SJSA1 (cell line): ENCODE data around the gene ZMYND8. TPM values are rescaled to one million over a fixed set of nuclear protein-coding genes. Genes with fewer than 3 reads are reported as not detected.
"Not testable (repeated sequence)": the region's sequence is repeated elsewhere in the genome, so short reads cannot be mapped to it uniquely, and the experiment has no call there.

Experiments
- DNase-seq, 2 experiments: peaks; one replicate each; pipeline ENCODE4 v3.0.0-alpha.2; 2015 to 2020; ENCODE audit warnings: low spot score in 2 of 2, low read depth in 1 of 2
- H3K27ac ChIP-seq: fragments of 250-450 bp; sonication (Bioruptor Pico); 2 replicates; pipeline ENCODE4 v1.5.1; 2020; ENCODE audit warnings: mild to moderate bottlenecking, moderate library complexity
- H3K27me3 ChIP-seq: fragments of 250-450 bp; sonication (Bioruptor Pico); replicated peaks from 2 replicates; pipeline ENCODE4 v1.5.1; 2020; ENCODE audit warnings: mild to moderate bottlenecking, moderate library complexity
- H3K36me3 ChIP-seq: fragments of 250-450 bp; sonication (Bioruptor Pico); 2 replicates; pipeline ENCODE4 v1.5.1; 2020; ENCODE audit warnings: mild to moderate bottlenecking
- H3K4me1 ChIP-seq: fragments of 250-450 bp; sonication (Bioruptor Pico); replicated peaks from 2 replicates; pipeline ENCODE4 v1.6.1; 2021; ENCODE audit warnings: mild to moderate bottlenecking
- H3K4me3 ChIP-seq: fragments of 250-450 bp; sonication (Bioruptor Pico); 2 replicates; pipeline ENCODE4 v1.5.1; 2020; ENCODE audit warnings: mild to moderate bottlenecking
- H3K9me3 ChIP-seq: fragments of 250-450 bp; sonication (Bioruptor Pico); replicated peaks from 2 replicates; pipeline ENCODE4 v1.5.1; 2020; ENCODE audit warnings: mild to moderate bottlenecking
- total RNA-seq: library from RNA; depleted of rRNA; stranded (reverse); fragments of >200 nt; shearing (Covaris generic); gene quantifications from 2 replicates; pipeline ENCODE4 v1.2.3, GENCODE V29; 2014

Gene ZMYND8
- total RNA-seq, 1 experiment from 2014 or later = 13.5 TPM

DNA sequence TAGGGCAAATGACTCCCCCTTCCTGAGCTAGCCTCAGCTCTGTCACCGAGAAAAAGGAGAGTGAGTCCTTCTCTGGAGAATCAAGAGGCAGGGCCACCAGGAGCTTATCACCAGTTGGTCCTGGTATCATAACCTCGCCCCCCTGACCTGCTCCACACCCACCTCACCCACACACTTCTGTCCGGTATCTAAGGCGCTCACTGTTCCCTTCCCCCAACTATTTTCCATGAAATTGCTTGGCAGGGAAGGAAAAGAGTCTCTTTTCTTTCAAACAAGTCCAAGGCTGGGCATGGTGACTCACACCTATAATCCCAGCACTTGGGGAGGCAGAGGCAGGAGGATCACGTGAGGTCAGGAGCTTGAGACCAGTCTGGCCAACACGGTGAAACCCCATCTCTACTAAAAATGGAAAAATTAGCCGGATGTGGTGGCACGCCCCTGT lies 77.6 kb downstream of the ZMYND8 start:
- H3K27me3 ChIP-seq = no peaks in the 10 kb centered on the region
- peak; percentile 46 to 62 for DNase-seq
- H3K9me3 ChIP-seq = no peaks in the 10 kb centered on the region
- peaks cover 60% of the 10 kb centered on the region for H3K36me3 ChIP-seq
- H3K27ac ChIP-seq = no peak overlapping the region
- H3K4me1 ChIP-seq = peaks cover 48% of the 10 kb centered on the region
- H3K4me3 ChIP-seq = no peak overlapping the region

DNA sequence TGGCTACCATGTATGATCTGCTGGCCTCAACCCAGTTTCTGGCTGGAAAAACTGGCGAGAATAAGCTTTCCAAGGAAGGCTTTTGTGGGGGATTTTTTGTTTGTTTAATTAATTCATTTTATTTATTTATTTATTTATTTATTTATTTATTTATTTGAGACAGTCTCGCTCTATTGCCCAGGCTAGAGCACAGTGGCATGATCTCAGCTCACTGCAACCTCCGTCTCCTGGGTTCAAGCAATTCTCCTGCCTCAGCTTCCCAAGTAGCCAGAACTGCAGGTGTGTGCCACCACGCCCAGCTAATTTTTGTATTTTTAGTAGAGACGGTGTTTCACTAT lies 79.0 kb downstream of the ZMYND8 start:
- Histone ChIP-seq H3K4me1 (peaks cover 60% of the 10 kb centered on the region), H3K27ac (peak overlapping the region; percentile 14; the same call in 1 of the 2 replicates), H3K36me3 (peaks cover 50% of the 10 kb centered on the region)
- H3K4me3 ChIP-seq, DNase-seq, H3K9me3 ChIP-seq, H3K27me3 ChIP-seq: not testable (repeated sequence)

DNA sequence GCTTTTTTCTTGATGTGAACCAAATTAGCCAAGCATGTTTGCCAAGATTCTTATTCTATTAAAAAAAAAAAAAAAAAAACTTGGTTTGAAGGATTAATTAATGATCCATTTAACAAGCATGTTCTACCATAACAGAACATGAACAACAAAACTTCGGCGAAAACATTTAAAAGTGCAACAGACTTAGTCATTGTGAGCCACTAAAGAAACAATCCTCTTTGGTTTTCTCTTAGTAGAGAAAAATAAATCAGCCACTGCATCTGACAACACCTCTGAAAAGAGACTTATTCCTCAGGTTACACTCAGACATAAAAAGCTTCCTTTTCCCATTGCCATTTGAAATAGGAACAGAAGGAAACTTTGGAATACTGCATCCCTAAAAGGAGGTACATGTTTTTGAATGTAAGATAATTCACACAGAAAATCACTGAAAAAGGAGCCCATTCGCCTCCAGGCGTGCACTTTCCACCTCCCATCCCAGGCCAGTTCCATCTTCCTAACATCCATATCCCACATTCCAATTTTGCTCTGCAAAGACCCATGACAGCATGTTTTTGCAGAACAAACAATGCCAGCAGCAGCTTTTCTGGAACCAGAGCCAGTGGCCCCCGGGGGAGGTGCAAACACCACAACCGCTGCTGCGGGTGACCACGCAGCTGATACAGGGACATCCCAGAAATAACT lies 79.5 kb downstream of the ZMYND8 start:
- Histone ChIP-seq H3K27me3 (no peaks in the 10 kb centered on the region), H3K4me3 (no peak overlapping the region), H3K9me3 (no peaks in the 10 kb centered on the region), H3K27ac (peak overlapping the region; percentile 14), H3K4me1 (peaks cover 60% of the 10 kb centered on the region), H3K36me3 (peaks cover 51% of the 10 kb centered on the region)
- DNase-seq = peak; percentile 45 to 53

DNA sequence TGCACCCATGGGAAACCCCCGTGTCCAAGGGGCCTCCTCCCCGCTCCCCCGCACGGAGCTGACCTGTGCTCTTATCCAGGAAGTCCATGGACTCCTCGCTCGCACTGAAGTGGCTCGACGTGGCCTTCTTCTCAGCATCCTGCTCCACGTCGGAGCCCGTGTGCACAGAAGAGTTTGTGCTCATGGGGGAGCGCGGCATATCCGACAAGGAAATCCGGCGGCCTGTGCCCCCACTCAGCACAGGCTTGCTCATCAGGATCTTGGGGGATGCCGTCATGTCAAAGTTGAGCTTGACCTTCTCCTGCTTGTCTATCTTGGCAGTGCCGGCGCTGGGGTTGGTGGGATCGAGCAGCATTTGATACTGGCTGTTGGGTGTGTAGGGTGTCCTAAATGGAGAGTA lies 80.2 kb downstream of the ZMYND8 start:
- Histone ChIP-seq H3K36me3 (peaks cover 44% of the 10 kb centered on the region), H3K4me3 (no peak overlapping the region), H3K9me3 (no peaks in the 10 kb centered on the region), H3K4me1 (peaks cover 60% of the 10 kb centered on the region), H3K27ac (peak overlapping the region; percentile 14; the same call in 1 of the 2 replicates), H3K27me3 (no peaks in the 10 kb centered on the region)
- DNase-seq = no peak

DNA sequence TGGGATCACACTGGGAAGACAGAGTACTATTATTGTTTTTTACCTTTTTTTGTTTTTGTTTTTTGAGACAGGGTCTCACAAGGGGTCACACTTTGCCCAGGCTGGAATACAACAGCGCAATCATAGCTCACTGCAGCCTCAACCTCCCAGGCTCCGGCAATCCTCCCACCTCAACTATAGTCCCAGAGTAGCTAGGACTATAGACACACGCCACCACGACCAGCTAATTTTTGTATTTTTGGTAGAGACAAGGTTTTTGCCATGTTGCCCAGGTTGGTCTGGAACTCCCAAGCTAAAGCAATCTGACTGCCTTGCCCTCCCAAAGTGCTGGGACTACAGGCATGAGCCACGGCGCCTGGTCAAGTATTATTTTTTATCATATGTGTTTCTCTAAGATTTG lies 81.0 kb downstream of the ZMYND8 start:
- Histone ChIP-seq H3K4me1 (peaks cover 60% of the 10 kb centered on the region), H3K9me3 (no peaks in the 10 kb centered on the region), H3K4me3 (no peak overlapping the region), H3K27ac (no peak overlapping the region), H3K36me3 (peaks cover 38% of the 10 kb centered on the region), H3K27me3 (no peaks in the 10 kb centered on the region)
- DNase-seq = no peak

DNA sequence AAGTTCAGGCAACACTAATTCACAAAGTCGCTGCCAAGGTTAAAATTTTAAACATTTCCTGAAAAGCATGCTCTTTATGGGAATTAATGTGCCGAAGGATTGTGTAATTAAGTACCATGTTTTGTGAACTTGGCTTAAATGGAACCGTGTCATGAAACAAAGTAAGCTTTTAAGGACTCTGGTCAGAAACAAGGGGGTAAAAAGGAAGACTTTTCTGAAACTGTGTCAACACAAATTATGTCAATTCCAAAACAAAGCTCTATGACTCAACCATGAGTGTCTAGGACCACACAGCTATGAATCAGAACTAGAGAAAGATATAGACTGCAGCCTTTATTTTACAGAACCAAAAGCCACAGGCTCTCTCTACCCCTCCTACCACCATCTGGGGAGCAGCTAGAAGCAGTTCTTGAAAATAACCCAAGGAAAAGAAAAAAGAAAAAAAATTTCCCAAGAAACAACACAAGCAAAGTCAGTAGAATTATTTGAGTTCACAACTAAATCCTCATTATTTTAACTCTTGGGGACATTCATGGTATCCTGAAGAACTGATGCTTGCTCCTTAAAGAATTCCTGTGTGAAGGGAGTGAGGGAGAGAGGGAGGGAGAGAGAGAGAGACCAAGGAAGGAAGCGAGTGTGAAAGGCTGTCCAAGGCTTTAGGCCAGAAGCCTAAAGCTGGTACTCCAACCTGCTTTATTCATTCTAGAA lies 81.9 kb downstream of the ZMYND8 start:
- Histone ChIP-seq H3K4me1 (peaks cover 60% of the 10 kb centered on the region), H3K27me3 (no peaks in the 10 kb centered on the region), H3K27ac (peak overlapping the region; percentile 81), H3K9me3 (no peaks in the 10 kb centered on the region), H3K4me3 (no peak overlapping the region), H3K36me3 (peaks cover 40% of the 10 kb centered on the region)
- DNase-seq = peak; percentile 64 to 93

DNA sequence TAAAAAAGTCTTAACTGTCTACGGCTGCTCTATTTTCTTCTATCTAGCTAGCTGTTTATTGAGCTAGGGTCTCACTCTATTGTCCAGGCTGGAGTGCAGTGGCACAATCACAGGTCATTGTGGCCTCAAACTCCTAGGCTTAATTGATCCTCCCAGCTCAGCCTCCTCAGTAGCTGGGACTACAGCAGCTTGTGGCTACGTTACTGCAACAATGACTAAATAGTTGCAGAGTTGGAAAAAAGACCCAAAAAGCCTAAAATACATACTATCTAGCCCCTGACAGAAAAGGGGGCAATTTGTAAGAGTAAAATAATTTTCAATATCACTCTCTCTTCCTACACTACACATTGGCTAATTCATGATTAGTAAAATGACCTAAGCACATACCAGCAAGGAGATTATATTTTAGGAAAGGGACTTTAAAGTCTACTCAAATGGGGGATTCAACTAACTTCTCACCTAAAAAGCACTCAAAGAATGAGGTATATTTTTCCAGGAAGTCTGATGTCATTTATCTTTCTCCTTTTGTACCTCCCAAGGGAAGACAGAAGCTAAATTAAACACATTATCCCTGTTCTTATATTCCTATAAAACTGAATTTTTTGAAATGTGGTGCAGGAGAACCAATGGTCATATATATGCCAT lies 82.8 kb downstream of the ZMYND8 start:
- peak overlapping the region; percentile 81 for H3K27ac ChIP-seq
- H3K9me3 ChIP-seq = no peaks in the 10 kb centered on the region
- DNase-seq = peak in 1 of 2 experiments; percentile 59
- peaks cover 40% of the 10 kb centered on the region for H3K36me3 ChIP-seq
- peaks cover 53% of the 10 kb centered on the region for H3K4me1 ChIP-seq
- H3K27me3 ChIP-seq = no peaks in the 10 kb centered on the region
- no peak overlapping the region for H3K4me3 ChIP-seq

DNA sequence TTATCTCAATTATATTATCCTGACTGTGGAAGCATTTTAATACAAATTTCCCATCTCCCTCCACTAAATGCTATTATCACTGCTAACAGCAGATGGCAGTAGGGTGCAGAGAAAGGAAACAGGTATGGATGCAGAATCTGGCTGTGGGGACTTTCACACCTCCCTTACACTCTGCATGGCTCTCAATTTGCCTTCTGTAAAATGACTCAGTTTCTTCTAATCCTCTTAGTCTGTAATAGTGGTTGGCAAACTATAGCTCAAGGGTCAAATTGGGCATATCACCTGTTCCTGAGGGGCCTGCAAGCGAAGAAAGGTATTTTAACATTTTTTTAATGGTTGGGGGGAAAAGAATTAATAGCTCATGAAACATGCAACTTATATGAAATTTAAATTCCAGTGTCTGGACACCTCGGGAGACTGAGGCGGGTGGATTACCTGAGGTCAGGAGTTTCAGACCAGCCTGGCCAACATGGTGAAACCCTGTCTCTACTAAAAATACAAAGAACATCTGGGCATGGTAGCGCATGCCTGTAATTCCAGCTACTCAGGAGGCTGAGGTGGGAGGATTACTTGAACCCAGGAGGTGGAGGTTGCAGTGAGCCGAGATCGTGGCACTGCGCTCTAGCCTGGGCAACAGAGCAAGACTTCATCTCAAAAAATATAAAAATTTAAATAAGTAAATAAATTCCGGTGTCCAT lies 83.5 kb downstream of the ZMYND8 start:
- no peaks in the 10 kb centered on the region for H3K9me3 ChIP-seq
- no peak overlapping the region for H3K4me3 ChIP-seq
- DNase-seq = peak; percentile 52 to 75
- H3K36me3 ChIP-seq = peaks cover 35% of the 10 kb centered on the region
- H3K4me1 ChIP-seq = peaks cover 47% of the 10 kb centered on the region
- peak overlapping the region; percentile 81 for H3K27ac ChIP-seq
- H3K27me3 ChIP-seq = no peaks in the 10 kb centered on the region

DNA sequence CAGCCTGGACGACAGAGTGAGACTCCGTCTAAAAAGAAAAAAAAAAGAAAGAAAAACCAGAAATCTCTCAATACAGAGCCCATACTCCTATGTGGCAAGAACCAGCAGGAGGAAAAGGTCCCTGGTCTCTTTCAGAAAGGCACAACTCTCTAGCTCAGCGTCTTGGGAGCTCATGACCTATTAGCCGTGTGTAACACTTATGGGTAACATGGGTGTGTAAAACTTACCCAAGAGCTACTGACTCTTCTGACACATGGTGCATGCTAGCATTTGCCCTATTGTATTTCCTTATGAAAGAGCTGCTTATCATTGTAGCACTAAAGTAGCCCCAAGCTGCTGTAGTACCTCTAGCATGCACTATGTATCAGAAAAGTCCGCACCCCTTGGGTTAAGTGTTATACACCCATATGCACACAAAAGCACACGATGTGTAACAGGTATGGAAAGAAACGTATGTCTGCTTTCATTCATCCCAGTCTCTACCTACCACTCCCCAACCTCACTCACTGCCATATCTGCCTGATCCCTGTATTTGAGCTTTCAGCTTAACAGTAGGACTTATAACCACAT lies 85.4 kb downstream of the ZMYND8 start:
- Histone ChIP-seq H3K4me3 (no peak overlapping the region), H3K4me1 (peaks cover 31% of the 10 kb centered on the region), H3K36me3 (peaks cover 33% of the 10 kb centered on the region), H3K27ac (no peak overlapping the region), H3K9me3 (no peaks in the 10 kb centered on the region), H3K27me3 (no peaks in the 10 kb centered on the region)
- DNase-seq = no peak

DNA sequence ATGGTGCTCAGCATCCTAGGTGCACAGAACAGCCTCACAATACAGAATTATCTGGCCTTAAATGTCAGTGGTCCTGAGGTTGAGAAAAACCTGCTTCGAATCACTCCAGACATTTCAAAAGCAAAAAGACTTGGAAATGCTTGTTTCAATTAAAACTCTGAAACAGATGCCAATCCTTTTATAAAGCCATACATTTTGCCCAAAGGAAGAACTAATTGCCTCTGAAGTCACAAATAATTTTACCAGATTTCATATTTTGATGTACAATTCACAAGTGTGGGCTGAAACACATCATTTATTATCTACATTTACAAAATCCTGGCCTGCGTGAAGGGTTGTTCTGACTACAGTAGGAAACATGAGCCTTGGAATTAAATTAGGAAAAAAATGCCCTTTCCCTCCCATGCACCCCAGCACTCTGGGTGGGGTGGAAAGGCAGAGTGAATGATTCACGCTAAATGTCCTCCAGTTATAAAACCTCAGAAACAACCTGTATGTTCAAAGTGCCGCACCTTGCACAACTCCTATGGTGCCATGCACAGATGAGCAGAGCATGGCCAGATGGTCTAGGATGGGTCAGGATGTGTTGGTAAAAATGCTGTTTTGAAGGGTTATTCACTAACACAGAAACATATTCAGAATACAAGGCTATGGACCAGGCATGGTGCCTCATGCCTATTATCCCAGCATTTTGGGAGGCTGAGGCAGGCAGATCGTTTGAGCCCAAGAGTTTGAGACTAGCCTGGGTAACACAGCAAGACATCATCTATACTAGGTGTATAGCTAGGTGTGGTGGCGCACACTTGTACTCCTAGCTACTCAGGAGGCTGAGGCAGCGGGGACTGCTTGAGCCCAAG lies 87.0 kb downstream of the ZMYND8 start:
- H3K27me3 ChIP-seq = no peaks in the 10 kb centered on the region
- H3K36me3 ChIP-seq = peaks cover 28% of the 10 kb centered on the region
- no peak for DNase-seq
- no peaks in the 10 kb centered on the region for H3K9me3 ChIP-seq
- no peak overlapping the region for H3K4me3 ChIP-seq
- H3K27ac ChIP-seq = no peak overlapping the region
- H3K4me1 ChIP-seq = peaks cover 16% of the 10 kb centered on the region

DNA sequence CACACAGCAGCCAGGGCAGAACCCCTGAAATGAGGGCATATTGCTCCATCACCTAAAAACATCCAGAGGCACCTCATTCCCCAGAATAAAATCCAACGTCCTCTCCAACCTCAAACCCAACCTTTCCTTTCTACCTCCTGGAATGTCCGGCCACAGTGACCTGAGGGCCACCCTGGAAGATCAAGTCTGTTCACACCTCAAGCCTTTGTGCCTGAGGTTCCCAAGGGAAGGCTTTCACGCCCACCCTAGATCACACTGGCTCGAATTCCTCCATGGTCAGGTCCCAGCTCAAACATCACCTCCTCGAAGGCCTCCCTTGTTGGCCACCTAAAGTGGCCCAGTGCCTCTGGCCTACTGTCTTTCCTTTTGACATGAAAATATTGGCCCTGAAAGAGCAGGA lies 88.9 kb downstream of the ZMYND8 start:
- H3K4me3 ChIP-seq = no peak overlapping the region

DNA sequence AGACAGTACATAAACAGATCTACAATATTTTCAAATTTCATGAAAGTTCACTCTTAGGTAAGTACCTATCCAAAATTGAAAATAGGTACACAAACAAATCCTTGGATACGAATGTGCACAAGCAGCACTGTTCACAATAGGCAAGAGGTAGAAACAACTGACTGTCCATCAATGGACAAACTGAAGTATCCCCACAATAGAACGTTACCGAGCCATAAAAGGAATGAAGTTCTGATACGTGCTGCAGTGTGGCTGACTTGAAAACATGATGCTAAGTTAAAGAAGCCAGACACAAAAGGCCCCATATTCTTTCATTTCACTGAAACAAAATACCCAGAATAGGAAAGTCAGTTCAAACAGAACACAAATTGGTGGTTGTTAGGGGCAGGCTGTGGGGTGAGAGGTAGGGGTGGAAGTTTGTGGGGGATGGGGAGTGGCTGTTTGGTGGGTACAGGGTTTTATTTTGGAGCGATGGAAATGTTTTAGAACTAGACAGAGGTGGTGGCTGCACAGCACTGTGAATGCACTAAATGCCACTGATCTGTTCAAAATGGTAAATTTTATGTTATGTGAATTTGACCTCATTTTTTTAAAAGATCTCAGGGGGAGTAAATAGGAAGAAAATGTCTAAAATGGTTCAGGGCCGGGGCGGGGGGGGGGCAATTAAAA lies 89.5 kb downstream of the ZMYND8 start:
- H3K36me3 ChIP-seq = peaks cover 28% of the 10 kb centered on the region
- DNase-seq = no peak
- no peaks in the 10 kb centered on the region for H3K27me3 ChIP-seq
- no peak overlapping the region for H3K27ac ChIP-seq
- no peak overlapping the region for H3K4me3 ChIP-seq
- H3K4me1 ChIP-seq = no peaks in the 10 kb centered on the region
- H3K9me3 ChIP-seq = no peaks in the 10 kb centered on the region

More for the DNA sequence above, 88.9 kb downstream of the ZMYND8 start:
- no peak for DNase-seq
- H3K27ac ChIP-seq = no peak overlapping the region
- H3K4me1 ChIP-seq = no peaks in the 10 kb centered on the region; the same call in 1 of the 2 replicates
- H3K36me3 ChIP-seq = peaks cover 34% of the 10 kb centered on the region
- H3K9me3 ChIP-seq = no peaks in the 10 kb centered on the region
- no peaks in the 10 kb centered on the region for H3K27me3 ChIP-seq
